GM19043 (cell line): ENCODE data around the gene GPR34.

Experiments used
- ATAC-seq: cut with Tn5 transposase; IDR thresholded peaks from one replicate; pipeline ENCODE4 v1.9.1; 2021; ENCODE audit warnings: low read depth; ENCODE audit not compliant: unreplicated experiment

GPR34 gene

DNA sequence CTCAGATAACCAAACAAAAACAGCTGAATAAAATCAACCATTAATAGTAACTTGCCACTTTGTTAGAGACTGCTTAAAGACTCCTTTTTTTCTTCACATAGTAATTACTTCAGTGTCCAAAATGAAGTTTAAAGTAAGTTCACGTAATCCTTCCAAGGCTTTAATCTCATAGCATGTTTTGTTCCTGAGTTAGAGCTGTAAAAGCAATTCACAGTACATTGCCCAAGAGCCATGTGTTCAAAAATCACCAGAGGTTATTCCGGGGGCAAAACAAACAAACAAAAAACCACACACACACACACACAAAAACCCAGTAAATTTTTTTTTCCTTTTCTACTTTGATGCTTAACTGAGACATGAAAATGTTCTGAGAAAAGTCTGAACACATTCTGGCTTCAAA, 41.3 kb downstream of the GPR34 start:
- no peak for ATAC-seq

DNA sequence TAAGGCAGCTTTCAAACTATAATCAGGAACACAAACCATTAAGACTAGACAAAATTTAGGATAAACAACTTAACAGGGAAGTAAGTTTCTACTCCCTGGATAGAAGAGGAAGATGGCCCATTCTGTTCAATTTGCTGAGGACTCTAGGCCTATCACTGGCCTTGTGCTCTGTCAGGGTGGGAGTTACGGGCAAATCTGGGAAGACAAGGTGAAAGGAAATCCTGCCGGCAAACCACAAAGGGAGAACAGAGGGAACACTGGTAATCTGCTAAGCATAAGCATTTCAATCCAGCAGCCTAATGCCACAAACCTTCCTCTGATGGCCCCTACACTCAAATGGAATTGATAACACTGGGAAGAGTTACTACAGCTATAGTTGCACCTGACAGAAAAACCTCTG, 43.5 kb downstream of the GPR34 start:
- ATAC-seq: no peak

DNA sequence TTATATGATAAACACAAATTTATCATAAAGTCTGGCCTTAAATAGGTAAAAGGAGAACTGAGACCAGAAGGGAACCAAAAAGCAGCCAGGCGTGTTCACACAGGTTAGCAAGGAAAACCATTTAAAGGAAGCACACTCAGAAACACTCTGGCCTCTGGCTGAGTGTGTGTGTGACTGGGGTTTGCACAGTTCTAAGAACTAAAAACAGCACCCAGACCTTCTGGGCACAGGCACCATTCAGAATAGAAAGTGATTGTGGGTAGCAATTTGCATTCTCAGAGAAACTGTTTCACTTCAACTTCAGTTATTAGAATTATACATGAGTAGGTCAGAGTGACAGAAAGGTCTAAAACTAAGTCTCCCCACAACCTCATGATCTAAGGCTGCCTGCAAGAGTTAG, 45.2 kb downstream of the GPR34 start:
- peak; percentile 95 for ATAC-seq

DNA sequence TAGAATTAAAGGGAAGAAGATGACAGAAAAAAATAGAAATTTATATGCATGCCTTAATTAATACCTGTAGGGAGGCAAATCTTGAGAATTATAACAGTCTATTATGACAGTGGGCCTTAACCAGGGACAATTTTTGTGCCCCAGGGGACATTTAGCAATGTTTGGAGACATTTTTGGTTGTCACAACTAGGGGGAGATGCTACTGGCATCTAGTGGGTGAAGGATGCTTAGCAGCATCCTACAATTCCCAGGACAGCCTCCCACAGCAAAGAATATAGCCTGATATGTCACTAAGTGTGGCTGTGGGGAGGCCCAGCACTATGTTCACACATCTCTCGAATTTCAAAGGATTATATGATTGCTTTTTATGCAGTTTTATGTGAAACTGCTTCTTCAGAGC, 45.8 kb downstream of the GPR34 start:
- ATAC-seq: no peak

DNA sequence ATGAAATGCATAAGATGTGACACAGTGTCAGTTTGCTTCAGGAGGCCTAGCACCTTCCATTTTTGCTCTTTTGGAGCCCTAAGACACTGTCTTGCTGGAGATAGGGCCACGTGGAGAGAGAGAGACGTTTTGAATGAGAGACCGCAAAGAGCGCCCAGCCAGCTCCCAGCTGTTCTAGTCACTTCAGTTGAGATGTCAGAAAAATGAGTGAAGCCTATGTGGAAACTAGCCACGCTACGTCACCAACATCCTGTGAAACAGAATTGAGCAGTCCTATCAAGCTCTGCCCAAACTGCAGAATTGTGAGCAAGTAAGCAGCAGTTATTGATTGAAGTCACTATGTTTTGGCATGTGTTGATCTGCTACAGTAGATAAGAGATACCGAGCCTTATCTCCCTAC, 48.3 kb downstream of the GPR34 start:
- no peak for ATAC-seq

DNA sequence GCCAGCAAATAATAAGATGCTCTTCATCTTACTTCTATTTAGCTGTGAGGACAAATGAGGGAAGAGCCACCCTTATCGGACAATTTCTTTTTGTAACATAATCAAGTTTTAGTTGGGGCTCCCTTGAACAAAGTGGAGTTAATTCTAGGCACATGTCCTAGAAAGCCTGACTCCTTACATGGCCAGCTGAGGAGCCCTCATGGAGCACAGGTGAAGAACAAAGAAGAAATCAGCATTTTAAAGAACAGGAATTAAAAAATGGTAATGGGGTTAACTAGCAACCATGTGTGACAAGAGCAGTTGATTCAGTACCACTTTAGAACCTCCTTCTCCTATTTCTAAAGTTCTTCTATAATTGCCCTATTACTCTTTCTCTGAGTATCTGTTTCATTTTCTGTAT, 51.1 kb downstream of the GPR34 start:
- ATAC-seq: no peak
